GM18870 (cell line): ENCODE measurements around the gene NKAIN2.
"Not testable (repeated sequence)": the region's sequence is repeated elsewhere in the genome, so short reads cannot be mapped to it uniquely, and the experiment has no call there.

Source experiments
- ATAC-seq: cut with Tn5 transposase; IDR thresholded peaks from one replicate; pipeline ENCODE4 v1.9.1; 2021; ENCODE audit warnings: moderate library complexity; ENCODE audit not compliant: unreplicated experiment

The NKAIN2 gene

DNA sequence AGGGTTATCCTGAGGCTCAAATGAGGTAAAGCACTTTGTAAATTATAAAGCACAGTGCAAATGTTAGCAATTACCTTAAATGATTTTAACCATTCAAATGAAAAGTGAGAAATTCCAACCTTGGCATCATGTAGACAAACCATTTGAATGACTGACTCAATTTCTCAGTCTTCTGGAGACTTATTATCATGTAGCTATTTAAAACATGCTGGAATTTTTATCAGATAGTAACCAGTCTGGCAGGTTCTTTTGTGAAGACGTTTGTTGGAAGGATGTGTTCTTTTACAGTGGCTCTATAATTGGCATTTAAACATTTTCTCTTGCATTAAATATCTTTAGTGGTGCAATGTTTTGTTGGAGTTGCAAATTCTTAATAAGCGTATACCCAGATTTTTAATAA is 386.6 kb downstream of the NKAIN2 start:
- ATAC-seq, result no peak

DNA sequence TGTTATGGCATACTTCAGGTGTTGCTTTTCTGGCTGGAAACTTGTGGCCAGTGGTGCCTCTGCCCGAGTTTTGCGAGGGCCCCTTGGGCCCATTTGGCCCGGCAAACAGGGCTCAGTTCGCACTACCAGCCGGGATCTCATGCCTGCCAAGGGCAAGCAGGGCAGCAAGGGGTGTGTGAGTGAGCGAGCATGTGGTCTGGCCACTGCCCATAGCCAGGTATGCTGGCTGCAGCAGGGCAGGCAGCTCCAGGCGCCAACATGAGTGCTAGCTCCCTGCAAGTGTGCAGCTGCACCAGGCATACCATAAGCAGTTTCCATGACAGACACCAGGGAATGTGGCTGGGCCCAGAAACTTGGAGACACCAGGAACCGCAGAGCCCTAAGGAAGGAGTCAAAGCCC is 389.5 kb downstream of the NKAIN2 start:
- ATAC-seq, result no peak

DNA sequence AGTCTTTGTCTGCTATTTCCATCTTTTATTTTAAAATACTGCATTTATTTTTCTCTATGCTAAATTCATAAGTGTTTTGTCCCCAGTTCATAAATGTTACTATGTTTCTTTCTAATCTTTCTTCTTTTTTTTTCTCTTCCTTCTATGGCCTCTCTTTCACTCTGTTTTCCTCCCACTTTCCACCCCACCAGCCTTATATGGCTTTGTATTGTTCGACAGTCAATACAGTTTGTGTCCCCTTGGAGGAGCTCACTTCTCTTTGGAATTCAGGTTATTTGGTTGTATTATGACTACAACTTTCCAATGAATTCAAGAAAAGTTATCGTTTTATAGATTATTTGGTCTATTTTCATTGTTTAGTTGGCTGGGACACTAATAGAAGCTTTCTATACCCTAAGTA is 393.5 kb downstream of the NKAIN2 start:
- no peak for ATAC-seq

DNA sequence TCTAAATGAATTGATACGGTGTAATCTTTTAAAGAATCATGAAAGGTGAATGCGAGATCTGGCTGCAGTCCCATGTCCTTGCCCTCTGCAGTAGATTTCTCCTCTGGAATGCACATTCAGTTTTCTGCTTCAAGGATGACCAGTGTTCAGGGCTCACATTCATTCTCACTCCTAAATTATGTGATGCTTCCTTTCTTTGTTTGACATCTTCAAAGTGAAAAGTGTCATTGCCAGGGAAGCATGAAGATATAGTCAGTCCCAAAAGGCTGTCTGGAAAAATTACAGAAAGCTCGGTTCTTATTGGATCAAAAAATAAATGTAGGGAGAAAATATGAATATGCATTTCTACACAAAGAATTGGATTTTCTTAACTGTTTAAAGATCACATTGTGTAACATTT is 395.6 kb downstream of the NKAIN2 start:
- ATAC-seq, result no peak

DNA sequence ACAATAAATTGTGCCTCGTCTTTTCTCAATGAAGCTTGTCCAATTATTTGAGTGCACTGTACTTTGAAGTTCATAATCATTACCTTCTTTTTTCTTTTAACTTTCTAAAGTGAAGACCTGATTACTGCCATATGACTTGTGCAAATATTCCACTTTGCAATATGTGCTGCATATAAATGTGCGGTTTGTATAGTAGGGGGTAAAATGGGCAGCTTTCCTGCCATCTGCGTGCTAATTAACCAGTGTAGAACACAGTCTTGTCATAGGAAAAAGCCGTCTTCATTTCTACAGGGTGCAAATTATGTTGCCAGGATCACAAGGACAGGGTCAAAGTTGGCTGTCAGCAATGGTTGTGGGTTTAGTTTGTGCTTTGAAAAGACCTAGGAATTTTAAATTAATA is 397.0 kb downstream of the NKAIN2 start:
- ATAC-seq, result no peak

DNA sequence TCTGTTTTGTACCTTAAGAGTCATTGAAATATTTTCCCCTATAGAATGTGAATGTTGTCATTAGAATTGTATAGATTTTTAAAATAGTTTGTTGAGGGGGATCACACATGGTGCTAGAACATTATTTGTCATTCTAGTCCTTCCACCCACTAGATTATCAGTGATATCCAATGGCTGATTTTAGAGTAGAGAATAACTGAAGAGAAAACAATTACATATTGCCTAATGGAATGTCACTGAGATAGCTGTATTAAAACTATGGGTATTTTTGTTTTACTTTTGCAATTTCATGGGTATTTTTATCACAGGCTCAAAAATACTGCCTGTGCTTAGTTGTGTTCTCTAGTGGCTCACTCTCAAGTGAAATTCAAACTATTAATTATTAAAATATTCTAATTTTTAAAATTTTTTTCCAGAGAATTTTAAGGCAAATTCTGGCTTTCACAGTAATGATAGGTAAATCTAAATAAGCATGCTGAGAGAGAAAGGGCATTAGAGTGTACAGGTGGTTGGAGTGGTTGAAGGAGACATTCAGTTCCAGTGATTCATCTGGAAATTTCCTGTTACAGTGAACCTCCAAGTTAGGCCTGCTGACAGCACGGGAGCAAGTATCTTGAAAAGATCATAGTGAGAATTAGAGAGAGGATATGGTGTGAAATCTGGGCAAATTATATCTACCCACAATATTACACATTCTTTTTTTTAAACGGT is 399.6 kb downstream of the NKAIN2 start:
- no peak for ATAC-seq

DNA sequence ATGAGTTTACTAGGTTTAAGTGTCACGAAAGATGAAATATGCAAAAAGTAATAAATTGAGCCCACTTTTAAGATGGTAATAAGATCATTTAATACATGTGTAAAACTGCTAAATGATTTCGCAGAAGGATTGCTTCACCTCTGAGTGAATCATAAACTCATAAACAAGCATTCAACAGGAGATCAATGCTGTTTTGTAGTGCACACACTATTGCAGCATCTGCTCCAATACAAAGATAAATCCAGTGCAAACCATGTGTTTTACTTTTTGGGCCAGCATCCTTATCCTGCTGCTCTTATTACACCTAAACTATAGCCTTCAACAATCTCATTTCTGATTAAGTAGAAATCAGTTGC is 400.1 kb downstream of the NKAIN2 start:
- ATAC-seq, result no peak

DNA sequence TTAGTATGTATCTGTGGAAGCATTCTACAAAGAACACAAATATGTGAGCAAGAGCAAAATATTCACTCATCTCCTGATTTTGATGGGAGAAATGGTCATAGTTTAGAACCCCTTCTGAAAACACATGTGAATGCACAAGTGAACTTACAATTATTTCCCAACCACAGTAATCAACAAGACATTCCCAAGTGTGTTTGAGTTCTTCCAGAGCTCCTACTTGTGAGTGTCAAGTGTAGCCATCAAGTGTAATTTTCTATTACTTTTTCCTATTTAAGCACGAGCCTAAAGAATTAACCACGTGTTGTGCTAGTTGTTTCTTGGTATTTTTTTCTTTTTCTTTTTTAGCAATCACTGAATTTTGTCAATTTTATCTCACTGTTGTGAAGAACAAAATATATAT is 402.3 kb downstream of the NKAIN2 start:
- no peak for ATAC-seq

DNA sequence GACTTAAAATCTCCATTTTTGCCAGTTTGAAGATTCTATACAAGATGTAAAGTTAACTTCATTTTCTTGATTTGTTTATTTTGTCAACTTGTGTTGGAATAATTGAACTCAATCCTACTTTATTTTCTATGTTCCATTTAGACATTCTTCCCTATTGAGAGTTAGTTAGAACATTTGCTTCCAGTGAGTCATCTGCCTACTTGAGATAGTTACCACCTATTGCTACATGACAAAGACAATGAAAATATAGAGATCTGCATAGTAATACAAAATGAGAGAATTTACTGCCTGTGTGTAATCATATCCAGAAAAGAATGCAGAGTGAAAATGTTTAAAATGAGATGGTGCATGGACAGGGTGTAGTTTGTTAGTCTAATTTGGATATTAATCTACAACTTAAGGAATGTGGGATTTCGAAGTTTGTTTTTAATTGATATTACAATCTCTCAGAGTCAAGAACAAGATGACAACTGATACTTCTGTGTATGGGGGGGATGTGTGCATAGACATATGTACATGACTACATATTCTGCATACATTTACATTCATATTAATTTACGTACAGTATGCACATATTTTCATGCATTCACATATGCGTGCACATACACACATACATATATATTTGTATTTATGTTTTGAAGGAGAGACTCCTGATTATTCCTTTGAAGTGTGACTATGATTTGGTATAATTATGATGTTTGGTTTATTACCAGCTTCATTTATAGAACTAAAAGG is 420.1 kb downstream of the NKAIN2 start:
- ATAC-seq, result no peak

DNA sequence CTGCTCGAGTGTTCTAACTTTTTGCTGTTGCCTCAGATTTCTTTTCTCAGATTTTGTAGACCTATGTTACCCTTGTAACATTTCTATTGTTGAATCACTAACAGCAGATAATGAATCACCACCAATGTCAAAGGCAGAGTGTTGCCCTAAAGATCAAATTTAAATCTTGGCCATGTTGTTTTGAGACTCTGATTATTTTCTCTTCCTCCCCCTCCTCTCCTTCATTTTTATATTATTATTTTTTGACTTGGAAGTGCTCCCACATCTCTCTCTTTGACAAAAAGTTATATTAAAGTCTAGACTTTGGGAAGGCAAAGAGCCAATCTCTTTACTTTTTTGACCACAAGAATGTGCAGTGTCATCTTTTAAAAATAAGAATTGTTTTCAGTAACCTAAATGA is 422.7 kb downstream of the NKAIN2 start:
- no peak for ATAC-seq

DNA sequence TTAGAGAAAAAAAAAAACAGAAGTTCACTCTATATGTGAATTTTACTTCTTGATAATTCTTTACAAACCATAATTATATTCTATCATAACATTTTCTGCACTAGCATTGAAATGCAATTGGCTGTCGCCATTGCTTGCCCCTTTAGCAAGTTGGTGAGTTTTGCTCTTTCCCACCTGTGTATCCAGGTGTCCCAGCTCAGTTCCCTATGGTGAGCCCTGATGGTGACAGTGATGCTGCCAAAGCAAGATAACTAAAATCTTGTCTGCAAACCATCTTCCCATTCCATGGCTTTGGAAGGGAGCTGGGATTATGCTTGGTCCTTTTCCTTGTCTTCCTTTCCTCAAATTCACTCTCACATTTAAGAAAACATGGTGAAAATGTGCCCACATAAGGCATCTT is 429.6 kb downstream of the NKAIN2 start:
- no peak for ATAC-seq

DNA sequence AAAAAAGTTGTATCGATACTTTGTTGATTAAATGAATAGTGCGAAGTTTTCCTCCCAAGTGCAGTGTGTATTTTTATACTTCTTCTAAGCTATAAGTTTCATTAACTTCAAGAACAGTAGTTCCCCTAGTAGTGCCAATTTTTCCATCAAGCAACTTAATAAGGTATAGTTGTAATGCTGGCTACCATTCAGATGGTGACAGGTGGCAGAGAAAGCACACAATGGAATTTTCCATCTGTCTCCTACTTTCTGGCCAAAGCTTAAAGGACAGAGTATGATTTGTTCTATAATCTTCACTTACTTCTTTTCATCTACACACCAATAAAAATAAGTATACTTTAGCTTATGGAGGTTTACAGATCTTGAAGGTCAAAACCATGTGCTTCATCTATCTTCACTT is 431.1 kb downstream of the NKAIN2 start:
- ATAC-seq, result no peak

DNA sequence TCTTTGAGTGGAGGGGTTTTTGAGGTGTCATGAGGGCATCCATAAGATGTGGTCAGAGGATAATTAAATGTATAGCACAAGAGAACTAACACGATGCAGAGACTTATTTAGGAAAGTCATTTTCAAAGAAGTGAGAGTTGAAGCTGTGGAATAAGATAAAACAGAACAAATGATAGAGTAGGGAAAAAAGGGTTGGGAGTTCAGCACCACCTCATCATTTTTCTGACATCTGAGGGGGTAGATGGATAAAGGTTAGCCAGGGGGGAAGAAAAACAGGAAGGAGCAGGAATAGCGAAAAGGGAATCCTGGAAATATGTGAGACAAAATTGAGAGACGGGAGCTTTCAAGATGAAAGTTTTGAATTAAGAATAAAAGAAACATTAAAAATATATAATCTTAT is 434.2 kb downstream of the NKAIN2 start:
- ATAC-seq, result no peak

DNA sequence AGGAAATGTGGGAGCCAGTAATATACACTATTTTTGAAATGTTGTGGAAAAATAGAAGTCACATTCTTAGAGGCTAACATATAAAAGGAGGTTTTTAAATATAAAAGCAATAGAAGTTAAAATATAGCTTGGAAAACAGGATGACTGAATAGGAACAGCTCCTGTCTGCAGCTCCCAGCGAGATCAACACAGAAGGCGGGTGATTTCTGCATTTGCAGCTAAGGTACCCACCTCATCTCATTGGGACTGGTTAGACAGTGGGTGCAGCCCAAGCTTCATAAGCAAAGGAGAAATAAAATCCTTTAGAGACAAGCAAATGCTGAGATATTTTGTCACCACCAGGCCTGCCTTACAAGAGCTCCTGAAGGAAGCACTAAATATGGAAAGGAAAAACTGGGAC is 434.7 kb downstream of the NKAIN2 start:
- not testable (repeated sequence) for ATAC-seq

DNA sequence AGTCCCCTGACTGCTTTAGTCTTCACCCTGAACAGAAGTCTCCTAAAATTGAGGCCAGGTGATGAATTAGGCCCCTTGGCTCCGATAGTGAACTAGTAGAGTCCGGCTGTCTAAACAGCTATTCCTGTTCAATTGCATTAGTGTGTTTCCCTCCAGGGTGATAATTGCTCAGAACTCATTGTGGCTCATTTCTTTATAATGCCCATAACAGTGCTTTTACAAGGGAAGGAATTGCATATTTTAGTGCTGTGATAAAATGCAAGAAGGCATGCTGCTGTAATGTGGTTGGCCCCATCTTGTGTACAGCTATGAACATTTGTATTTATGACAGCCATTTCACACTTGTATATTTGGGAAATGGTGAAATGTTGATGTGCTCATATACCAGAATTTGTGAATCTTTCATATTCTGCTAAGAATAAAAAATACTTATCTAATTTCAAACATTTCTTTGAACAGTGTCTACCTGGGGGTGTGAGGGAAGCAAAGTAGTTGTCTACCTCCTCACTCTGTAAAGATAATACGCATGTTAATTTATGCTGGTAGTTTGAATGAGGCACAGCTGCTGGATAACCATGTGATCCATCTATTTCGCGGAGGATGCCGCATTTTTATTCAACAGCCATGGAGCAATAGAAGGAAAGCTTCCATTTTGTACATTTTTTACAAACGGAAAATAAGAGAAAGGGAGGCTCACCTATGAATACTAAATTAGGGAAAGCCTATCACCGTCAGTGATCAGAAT is 451.4 kb downstream of the NKAIN2 start:
- no peak for ATAC-seq

DNA sequence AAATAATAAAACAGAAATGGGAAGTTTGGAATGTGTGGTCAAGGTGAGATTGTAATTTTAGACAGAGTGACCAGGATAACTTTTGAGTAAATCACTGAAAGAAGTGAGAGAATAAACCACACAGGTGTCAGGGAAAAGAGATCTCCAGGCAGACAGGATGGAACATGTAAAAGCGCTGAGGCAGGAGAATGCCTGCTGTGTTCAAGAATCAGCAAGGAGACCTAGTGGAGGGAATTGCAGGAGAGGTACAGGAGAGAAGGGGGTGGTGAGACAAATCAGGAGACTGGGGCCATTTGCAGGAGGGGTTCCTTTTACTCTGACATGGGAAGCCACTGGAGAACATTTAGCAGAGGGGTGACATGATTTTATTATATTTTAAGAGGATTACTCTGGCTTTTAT is 456.7 kb downstream of the NKAIN2 start:
- no peak for ATAC-seq

DNA sequence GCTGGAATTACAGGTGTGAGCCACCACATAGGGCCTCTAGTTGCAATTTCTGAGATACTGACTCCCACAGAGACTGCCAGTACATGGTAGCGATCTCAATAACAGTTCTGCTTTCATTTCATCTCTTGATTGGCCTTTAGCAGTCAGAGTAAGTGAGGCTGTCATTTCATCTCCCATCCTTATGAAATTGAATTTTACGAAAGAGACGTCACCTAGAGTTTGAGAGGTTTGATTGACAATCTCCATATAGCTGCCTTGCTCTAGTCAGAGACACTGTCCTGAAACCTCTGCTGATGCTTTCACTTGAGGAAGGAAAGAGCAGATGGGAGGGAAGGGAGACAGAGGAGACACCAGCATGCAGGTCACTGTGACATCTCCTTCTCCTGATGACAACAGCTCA is 466.1 kb downstream of the NKAIN2 start:
- ATAC-seq, result no peak

DNA sequence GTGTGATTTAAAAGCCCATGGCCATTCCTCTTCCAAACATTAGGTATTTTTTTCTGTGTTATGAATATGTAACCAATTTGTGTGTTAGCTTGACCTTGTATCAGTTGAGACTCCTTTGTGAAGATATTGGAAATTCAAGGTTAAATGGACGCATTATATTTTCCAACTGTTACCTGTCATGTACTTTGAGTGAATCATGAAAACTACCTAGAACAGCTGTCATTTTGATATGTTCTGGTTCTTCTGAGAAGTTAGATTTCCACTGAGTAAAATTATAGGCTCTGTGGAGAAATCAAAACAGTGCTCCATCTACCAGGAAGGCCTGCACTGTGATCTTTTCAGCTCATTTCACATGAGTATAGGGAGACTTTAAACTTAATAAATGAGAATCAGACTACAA is 470.0 kb downstream of the NKAIN2 start:
- no peak for ATAC-seq

DNA sequence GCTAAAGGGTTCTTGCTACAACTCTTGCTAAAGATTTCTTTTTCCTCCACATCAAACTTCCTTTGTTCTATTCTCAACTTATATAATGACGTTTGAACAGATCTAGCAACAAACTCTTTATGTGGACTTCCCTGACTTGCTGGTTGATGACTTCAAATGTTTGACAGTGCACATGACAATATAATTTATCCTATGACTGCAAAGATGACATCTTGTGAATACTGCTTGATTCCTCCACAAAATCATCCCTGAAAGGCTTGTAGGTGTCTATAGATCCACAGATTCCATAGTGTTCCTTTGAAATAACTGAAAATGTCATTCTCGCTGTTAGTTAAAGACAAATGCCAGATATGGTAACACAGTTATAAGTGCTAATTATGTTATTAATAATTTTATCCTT is 478.9 kb downstream of the NKAIN2 start:
- no peak for ATAC-seq

DNA sequence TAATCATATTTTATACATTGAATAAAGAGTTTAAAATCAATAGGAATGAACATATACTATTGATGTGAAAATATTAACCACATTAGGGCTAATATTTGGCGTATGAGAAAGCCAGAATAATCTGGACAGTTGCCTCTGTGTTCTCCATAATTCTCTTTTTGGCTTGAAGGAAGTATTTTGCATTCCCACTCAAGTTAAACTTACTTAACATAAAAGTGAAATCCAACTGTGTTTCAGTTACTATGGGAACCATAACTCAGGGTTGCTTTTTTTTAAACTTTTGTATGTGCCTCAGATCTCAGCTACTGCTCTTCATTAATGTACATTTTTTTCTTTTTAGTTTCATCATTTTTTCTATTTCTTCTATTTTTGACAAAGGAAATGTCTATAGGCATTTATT is 479.8 kb downstream of the NKAIN2 start:
- no peak for ATAC-seq

DNA sequence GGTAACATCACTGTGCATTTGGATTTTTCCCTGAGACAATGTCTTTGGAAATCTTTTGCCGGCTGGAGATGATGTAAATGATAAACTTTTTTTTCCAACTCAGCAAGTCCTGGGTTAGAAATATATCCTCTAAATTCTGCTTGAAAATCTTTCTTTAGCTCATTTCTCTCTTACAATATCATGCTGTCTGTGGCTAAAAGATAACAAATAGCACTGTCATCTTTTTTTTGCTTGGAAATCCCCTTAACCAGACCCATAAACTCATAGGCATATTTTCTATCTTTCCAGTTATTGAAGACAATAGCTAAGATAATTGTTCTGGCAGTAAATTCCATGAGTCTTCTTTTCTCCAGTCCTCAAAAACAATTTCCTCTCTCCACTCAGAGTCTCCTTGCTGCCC is 481.5 kb downstream of the NKAIN2 start:
- ATAC-seq, result no peak

DNA sequence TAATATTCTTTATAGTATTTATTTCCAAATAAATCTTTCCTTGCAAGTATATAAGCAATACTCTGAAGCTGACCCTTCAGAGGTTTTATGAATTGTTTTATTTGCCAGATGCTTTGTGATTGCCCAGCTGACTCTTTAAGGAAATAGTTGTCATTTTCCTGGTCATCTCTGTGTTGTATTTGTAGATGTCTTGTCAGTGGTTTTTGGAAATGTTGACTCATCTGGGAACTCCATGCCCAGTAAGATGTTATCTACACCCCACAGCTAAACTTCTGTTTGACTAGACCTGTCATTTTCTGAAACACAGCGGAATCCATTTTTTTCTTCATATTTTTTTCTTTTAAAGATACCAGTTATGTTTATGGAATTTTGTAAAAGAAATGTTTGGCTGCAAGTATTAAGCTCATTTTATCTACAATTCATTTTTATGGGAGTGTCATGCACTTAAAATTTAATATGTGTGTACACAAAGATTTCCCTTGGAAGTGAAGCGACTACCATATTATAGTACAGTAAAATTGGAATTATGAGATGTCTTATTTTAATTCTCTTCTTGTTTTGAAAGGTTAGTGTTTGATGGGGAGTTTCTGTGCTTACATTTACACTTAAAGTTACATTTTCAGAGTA is 491.0 kb downstream of the NKAIN2 start:
- no peak for ATAC-seq
